ENCODE measurements around the gene PGBD5.

PGBD5 gene

DNA sequence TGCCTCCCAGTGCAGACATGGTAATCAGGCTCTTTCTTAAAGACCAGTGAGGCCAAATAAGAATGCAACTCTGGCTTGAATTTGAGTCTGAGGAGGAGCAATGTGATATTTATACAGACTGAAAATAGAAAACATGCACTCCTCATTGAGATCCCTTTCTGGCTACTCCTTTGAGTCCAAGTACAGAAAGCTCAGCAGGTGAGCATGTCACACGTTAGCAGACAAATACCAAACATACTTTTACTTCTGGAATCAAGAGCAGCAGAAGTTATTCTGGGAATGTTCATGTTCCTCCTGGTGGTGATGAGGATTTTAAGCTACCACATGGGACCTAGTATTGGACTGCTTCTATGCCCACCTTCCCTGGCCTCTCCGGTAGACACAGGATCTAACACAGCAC lies 48.3 kb downstream of the PGBD5 start:
- DNase-seq, result no peak

DNA sequence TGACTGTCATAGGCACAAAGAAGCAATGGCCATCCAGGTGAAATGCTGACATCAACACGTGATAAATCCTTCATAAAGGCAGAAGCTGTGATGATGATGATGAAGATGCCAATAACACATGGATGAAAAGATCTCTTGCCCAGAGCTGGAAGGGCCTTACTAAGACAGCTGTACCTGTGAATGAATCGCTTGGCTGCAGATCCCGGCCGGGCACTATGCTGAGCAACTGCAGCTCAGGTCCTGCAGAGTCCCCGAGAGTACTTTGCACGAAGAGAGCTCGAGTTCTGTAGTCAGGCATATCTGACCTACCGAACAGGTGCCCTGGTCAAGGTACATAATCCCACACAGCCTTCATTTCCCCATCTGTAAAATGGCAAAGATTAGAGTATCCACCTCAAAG lies 48.8 kb downstream of the PGBD5 start:
- no peak for DNase-seq

DNA sequence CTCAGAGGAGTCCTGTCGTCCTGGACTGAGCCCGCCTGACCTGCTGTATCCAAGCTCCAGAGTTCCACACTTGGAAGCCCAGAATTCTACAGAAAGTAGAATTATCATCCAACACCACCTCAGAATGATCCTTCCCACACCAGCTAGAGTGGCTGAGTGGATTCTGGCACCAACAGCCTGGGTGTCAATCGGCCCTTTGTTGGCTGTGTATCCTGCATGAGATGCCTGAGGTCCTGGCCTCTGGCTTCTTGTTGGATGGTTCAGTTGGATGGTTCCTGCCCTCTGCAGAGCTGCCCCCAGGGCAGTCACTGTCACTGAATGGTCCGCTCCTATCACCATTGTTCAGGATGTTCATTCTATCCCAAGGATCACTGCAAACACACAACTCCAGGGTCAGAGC lies 49.8 kb downstream of the PGBD5 start:
- peak in 30 of 56 donors; percentile 17 to 63 (median 46) for DNase-seq

DNA sequence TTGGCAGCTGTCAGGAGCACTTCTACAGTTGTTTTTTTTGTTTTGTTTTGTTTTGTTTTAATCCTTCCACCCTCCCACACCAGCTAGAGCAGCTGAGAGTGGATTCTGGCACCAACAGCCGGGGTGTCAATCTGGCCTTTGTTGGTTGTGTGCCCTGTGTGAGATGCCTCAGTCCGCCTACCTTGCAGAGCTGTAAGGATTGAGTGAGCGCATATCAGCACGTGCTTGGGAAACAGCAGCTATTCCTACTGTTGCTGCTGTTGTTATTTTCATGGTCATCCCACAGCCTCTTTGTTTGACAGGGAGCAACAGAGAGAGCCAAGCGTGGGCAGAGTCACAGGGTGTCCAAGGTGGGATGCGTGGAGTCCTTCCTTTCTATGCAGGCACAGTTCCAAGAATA lies 50.4 kb downstream of the PGBD5 start:
- peak in 30 of 56 donors; percentile 20 to 64 (median 44) for DNase-seq

DNA sequence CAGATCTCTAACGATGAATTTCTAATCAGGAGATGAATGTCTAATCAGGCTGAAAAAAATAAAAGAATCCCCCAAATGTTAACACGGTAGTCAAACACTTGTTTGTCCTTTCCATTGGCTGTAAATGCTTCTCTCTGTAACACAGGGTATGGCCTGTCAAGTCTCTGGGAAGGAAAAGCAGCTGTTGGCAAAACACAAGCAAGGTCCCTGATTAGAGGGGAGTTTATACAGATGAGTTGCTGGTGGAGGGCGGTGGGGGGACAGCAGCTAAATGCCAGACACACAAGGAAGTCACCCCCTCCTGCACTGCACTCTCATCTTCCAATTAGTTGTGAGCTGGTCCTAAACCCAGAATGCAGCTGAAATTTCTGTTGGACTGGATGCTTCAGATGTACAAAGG lies 51.0 kb downstream of the PGBD5 start:
- DNase-seq, result peak in 2 of 56 donors; percentile 16 to 23

DNA sequence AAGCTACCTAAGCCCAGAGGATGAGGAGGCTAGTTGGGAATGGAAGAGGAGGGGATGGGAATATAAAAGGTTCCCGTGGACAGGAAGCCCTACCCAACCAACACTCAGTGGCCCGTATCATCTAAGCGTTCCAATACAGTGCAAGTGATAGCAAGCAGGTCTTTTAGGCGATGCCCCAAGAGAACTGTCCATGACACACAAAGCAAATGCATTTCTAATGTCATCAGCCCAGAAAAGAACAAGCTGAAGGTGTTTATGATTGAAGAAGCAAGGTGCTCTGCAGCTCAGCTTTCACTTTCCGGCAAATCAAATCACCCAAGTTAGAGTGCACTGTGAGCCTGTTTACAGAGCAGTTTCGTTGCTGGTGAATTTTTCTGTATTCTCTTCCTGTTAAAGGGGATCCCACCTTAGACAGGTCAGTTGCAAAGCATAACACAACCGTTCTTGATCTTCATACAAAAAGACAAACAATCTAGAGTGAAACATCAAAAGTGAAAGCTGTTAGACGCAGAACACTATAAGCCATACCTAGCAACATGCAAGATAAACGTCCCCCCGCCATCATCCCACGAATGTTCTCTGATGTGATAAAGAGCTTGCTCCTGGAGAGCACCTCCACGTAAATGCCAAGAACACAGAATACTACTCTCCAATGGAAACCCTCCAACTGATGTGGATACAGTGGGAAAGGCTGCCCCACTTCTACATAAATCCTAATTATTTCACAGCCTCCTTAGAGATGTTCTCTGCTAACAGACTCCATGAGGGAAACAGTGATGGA lies 54.0 kb downstream of the PGBD5 start:
- no peak for DNase-seq

DNA sequence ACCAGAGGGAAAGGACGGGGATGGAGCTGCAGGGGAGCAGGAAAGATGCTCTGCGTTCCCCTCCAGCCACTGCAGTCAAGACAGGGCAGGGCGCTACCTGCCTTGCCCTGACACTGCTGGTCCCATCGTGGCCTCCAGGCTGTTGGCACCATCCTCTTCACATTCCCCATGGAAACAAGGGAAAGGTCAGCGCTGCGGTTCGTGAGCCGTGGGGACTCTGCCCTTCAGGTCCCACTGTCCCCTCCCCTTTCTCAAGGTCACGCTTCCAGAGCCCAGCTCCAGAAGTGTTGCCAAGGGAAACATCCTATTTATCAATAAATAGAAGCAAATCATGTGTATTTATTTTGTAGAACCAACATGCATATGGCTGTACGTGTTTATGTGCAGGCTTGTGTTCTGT lies 56.0 kb downstream of the PGBD5 start:
- no peak for DNase-seq

DNA sequence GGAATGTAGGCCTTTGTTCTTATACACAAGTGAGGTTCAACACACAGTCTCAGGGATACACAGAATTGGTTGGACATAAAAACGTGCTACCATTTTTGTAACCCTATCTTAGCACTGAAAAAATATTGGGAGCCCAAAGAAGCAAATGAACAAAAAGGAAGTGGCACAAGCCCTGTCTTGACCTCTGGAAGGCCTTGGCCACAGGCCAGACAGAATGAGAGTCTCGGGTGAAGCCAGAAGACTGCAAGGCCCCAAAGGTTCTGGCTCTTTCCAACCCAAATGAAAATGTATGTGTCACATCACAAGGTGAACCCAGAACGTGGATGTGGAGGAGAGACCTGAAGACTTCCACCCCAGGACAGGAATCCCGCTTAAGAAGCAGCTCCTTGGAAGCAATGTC lies 57.3 kb downstream of the PGBD5 start:
- no peak for DNase-seq

DNA sequence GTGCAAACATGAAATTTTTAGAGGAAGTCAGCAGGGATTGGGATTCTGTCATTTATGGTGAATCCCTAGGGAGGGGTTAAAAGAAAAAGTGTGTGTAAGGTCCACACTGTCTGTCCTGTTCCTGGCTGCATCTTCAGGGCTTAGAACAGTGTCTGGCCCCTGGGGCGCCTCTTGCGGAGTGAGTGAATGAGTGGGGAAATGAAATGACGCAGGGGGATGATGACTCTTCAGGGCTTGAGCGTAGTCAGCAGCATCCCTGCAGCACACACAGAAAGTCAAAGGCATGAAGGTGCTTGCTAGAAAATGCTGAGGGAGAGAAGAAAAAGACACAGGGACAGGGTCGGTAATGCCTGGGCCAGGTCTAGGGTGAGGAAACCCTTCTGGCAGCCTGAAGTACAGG lies 57.8 kb downstream of the PGBD5 start:
- DNase-seq, result peak in 1 of 56 donors; percentile 36

DNA sequence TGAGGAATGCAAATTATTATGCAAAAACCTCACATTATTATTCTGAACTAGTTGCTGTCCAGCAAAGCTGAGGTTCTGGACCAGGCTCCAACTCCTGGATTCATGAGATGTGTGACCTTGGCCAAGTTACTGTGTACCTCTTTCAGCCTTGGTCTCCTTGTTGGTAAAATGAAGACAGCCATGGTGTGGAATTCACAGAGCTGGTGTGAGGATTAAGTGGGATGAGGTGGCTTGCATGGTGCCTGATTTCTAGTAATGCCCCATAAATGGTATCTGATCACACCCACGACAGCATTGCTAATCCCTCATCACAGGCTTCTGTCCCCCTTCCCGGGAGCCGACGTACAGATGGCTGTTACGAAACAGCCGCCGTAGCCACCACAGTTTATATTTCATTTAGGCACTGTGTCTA lies 59.6 kb downstream of the PGBD5 start:
- DNase-seq, result no peak

DNA sequence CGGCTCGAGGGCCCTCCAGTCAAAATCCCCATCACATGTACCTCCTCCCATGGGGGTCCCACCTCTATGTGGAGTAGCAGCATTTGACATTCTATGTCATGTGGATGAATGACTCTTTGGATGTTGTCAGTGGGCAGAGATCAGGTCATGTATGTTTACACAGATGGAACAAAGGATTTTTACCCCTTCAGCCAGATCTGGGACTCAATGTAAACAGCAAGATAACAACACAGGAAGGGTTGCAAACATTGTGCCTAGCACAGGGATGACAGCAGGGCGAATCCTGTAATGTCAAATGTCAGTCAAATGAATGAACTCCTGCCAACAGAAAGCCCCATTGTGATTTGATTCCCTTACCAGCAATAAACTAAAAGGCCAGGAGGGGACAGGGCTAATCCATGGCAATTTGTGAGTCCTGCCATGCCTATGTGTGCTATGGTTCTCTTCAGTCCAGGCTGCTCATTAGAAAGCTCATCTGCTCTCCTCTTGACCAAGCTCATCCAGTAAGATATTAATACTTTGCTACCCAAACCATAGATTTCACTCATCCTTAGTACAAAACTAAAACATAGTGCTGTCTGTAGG lies 60.3 kb downstream of the PGBD5 start:
- peak in 7 of 56 donors; percentile 12 to 33 (median 19) for DNase-seq

DNA sequence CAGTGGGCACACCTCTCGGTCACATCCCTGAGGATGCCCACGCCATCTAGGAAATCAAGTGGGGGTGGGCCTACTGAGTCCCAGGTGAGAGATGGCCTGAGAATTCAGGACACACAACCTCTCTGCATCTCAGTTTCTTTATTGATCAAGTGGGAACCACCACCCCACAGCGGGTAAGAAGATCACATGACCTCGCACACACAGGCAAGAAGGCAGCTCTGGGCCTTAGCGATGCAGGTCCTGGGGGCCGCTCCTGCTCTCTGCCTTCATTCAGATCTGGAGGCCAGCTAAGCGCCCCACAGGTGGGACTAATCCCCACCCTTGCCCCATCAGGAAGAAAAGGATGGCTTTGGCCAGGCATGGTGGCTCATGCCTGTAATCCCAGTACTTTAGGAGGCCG lies 63.2 kb downstream of the PGBD5 start:
- no peak for DNase-seq

DNA sequence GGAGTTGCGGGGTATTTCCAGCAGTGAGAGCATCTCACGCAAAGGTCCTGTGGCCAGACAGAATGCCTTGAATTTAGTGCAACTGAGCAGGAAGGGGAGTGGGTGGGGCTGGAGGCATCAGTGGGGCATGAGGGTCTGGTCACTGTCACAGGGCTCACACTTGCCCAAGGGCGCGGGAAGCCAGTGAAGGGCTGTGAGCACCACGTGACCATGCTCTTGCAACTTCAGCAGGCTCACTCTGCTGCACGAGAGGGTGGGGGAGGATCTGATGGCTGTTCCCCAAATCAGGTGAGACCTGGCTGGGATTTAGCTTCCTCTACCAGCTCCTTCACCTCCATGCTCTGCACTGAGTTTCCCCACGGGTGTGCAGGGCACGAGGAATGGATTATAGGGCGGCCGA lies 64.2 kb downstream of the PGBD5 start:
- DNase-seq, result no peak

DNA sequence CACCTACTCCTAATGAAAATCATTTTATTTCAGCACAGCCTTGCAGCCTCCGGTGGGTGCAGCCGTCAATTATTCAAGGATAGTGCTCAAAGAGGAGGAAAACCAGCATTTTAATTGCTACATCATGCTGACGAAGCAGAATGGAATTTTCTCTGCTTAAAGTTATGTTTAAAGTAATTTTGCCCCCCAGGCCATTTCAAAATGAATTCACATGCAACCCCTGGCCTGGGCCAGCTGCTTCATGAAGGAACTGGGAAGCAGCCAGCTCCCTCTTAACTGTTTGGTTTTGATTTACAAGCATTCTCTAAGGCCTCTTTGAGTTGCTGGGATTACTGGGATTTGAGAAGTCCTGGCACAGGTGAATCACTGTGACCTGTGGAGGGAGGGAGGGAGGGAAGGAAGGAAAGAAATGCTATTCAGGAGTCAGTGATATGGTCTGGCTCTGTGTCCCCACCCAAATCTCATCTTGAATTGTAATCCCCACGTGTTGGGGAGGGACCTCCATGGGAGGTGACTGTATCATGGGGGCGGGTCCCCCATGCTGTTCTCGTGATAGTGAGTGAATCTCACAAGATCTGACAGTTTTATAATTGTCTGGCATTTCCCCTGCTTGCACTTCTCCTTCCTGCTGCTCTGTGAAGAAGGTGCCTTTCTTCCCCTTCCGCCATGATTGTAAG lies 66.0 kb downstream of the PGBD5 start:
- no peak for DNase-seq

DNA sequence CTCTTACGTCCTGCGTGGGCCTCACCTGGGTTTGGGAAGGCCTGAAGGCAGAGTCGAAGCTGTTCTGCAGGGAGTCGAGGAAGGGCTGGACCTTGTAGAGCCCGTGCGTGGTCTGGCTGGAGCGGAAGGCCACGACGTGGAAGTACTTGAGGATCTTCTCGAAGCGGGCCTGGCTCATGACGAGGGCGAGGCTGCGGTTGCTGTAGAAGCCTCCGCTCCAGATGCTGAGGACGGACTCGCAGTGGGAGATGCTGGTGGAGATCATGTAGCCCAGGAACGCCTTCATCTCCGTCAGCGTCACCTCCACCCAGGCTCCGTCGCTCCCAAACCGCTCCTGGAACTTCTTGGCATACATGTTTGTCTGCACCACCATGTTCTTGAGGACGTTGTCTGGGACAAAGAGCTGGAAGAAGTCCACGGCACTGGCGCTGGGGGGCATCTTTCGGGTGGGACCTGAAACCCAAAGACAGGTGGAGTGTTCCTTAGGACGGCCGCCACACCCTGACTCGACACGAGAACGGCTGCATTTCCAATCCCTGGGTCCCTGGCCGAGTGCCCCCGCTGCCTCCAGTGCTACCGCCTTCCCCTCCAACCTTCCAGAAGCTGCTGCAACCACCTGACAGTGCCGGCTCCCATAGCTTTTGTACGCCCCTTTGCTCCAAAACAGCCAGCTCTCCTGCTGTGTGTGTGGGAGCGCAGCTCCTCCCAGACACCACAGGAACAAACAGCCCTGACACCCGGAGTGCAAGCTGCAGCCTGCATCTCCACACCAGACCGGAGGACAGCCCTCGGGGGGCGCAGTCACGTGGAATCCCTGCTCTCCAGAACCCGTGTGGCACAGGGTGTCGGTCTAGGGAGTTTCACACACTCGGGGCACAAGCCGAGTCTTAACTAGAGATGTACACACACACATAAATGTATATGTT lies 69.0 kb downstream of the PGBD5 start:
- peak in 7 of 56 donors; percentile 16 to 46 (median 23) for DNase-seq

DNA sequence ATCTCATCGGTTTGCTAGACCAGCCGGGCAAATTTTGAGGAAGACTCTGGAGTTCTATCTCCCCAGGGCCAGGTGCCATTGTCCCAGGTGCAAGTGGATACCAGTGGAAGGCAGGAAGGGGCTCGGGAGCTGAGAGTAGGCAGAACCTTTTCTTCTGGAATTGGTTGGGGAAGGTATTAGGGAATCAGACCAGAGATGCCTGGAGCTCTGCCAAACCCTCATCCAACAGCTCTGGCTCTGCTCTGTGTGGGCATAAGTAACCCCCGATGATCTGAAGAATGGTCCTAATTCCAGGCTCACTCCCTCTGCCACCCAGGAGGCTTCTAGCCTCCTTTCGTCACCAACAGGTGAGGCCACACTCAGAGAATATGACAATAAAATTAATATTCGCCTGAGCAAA lies 69.9 kb downstream of the PGBD5 start:
- DNase-seq, result no peak

DNA sequence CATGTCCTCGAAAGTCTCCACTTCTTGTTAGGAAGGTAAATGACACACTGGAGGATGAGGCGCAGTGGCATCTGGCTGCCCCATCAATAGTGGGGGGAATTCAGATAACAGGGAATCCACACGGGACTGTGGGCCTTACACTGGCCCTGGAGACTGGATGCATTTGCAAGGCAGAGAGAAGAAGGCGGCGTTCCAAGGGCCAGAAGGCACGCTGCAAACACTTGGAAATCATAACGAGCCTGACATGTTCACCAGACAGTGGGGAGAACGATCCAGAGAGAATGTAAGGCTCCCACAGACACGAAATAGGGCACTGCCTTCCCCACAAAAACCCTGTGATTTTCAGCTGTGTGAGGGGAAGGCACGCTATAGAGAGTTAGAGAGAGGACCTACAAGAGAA lies 70.5 kb downstream of the PGBD5 start:
- DNase-seq, result no peak

DNA sequence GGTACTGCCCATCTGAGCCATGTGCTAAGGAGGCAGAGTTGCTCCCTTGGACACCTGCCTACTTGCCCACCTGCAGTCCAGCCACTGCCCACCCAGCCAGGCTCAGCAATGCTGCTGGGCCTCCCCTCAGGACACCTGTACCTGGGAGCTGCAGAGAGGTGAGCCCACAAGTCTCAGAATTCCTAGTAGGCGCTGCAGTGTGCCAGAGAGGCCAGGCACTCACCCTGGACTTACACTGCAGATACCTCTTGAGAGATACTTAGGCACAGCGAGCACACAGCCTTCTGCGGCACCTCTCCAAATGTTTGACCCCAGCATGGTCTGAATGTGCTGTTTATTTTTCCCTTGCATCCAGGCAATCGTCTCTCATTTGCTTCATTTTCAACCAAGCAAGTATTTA lies 71.0 kb downstream of the PGBD5 start:
- DNase-seq, result no peak

DNA sequence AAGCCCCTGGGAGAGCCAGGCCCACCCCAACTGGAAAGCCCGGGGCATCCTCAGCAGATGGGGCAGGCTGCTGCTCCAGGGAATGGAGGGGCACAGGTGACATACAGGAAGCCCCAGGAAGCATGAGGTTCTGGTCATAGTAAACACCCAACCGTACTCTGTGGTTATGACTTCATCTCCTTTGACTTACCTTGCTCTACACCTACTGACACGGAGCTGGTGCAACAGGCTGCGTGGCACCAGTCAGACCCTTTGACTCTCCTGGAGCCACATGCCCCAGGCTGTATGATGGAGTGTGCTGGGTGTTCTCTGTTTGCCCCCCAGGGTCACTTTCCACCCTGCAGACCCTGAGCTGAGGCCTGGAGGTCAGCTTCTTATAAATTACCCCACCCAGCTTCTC lies 72.1 kb downstream of the PGBD5 start:
- no peak for DNase-seq

DNA sequence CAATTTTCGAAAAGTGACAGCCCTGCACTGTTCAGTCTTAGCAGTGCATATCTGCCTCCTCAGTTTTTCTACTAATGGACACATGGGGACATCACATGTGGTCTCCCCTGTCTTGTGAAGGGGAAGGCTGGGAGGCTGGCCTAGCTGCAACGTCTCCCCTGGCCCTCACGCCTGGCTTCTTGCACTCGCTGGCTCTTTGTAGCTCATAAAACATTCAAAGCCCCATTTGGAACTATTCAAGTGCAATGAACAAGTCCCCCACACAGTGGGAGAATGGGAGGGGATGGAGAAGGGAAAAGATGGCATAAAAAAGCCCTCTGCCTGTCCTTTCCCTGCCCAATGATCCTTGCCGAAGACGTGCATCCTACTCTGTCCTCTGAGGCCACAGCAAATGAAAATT lies 73.6 kb downstream of the PGBD5 start:
- no peak for DNase-seq

DNA sequence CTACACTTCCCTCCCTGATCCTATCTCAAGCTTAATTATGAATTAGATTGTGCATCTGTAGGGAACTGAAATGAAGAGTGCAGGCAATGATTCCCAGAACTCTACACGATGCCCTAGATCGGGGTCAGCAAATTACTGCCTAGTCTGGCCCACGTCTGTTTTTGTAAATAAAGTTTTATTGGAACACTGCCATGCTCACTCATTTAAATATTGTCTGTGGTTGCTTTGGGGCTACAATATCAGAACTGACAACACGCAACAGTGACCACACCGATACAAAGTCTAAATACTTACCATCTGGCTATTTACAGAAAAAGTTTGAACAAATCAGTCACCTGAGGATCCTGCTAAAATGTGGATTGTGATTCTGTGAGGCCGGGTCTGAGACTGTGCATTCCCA lies 74.1 kb downstream of the PGBD5 start:
- DNase-seq, result no peak

DNA sequence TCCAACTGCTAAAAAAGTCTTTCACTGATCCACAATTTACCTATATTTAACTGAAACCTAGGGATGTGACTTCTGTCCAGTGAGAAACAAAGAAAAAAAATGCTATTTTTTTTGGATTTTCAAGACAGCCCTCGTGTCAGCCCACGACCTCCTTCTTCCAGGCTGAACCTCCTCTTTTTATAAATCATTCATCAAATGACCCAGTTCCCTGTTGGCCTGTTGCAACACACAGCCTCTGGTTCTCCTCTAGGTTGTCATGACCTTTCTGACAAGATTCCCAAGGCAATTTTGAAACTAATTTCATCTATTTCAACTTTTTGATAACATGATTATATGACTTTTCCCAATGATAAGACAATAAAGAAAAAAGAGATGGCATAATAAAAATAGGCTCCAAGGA lies 74.6 kb downstream of the PGBD5 start:
- DNase-seq, result no peak

Data from nucleus accumbens (tissue), 56 donors.